ENCODE data around the gene RANBP3.
"Not testable (repeated sequence)": the region's sequence is repeated elsewhere in the genome, so short reads cannot be mapped to it uniquely, and the experiment has no call there.

RANBP3 gene

GRCh38 chr19:5977785-5978605 lies at the start of gene RANBP3:
TSS of gene RANBP3 (minus strand) at chr19:5978140. CDS start at chr19:5978082, 58 bp downstream.
- H3K27me3 ChIP-seq (ENCODE audit: control insufficient read depth, insufficient read depth, low read length) = no peaks in the 10 kb centered on the region
- H3K36me3 ChIP-seq (ENCODE audit: control insufficient read depth, insufficient read depth, low read length) = peaks cover 26% of the 10 kb centered on the region
- peaks cover 12% of the 10 kb centered on the region for H3K4me1 ChIP-seq (ENCODE audit: control insufficient read depth, insufficient read depth, low read length)
- H3K27ac ChIP-seq (ENCODE audit: low read depth, low read length) = peak within 1 kb of the TSS; percentile 96
- H3K9me3 ChIP-seq (ENCODE audit: control insufficient read depth, insufficient read depth, low read depth, low read length) = no peaks in the 10 kb centered on the region
- peak within 1 kb of the TSS; percentile 90 for H3K4me3 ChIP-seq (ENCODE audit: low read depth, low read length)
- H3K9ac ChIP-seq (ENCODE audit: low read length) = peak within 1 kb of the TSS; percentile 88

GRCh38 chr19:6026390-6027227 lies 48.7 kb upstream of the RANBP3 start:
- Histone ChIP-seq H3K36me3 (ENCODE audit: control insufficient read depth, insufficient read depth, low read length) (no peaks in the 10 kb centered on the region), H3K4me1 (ENCODE audit: control insufficient read depth, insufficient read depth, low read length) (peaks cover 7% of the 10 kb centered on the region; the same call in 1 of the 2 replicates), H3K27me3 (ENCODE audit: control insufficient read depth, insufficient read depth, low read length) (peaks cover 9% of the 10 kb centered on the region; the same call in 1 of the 2 replicates)

DNA sequence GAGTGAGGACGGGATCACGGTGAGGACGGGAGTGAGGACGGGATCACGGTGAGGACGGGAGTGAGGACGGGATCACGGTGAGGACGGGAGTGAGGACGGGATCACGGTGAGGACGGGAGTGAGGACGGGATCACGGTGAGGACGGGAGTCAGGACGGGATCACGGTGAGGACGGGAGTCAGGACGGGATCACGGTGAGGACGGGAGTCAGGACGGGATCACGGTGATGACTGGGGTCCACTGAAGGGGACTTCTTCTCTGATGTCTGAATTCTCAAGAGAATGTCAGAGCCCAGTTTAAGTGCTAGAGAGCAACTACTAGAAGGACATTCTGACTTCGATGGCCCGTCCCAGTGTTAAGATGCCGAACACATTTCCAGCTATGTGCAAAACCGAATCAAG lies 46.8 kb upstream of the RANBP3 start:
- not testable (repeated sequence) for H3K27ac ChIP-seq (ENCODE audit: low read depth, low read length); H3K36me3 ChIP-seq (ENCODE audit: control insufficient read depth, insufficient read depth, low read length); H3K27me3 ChIP-seq (ENCODE audit: control insufficient read depth, insufficient read depth, low read length); H3K9ac ChIP-seq (ENCODE audit: low read length); H3K9me3 ChIP-seq (ENCODE audit: control insufficient read depth, insufficient read depth, low read depth, low read length); H3K4me1 ChIP-seq (ENCODE audit: control insufficient read depth, insufficient read depth, low read length); H3K4me3 ChIP-seq (ENCODE audit: low read depth, low read length)

More at GRCh38 chr19:6026390-6027227, 48.7 kb upstream of the RANBP3 start:
- no peak overlapping the region for H3K27ac ChIP-seq (ENCODE audit: low read depth, low read length)
- no peak overlapping the region for H3K9ac ChIP-seq (ENCODE audit: low read length)
- H3K9me3 ChIP-seq (ENCODE audit: control insufficient read depth, insufficient read depth, low read depth, low read length) = no peaks in the 10 kb centered on the region; the same call in 1 of the 2 replicates
- H3K4me3 ChIP-seq (ENCODE audit: low read depth, low read length) = no peak overlapping the region

GRCh38 chr19:6023936-6024335 lies 46.0 kb upstream of the RANBP3 start:
- Histone ChIP-seq H3K27me3 (ENCODE audit: control insufficient read depth, insufficient read depth, low read length) (peaks cover 9% of the 10 kb centered on the region; the same call in 1 of the 2 replicates), H3K36me3 (ENCODE audit: control insufficient read depth, insufficient read depth, low read length) (no peaks in the 10 kb centered on the region), H3K4me1 (ENCODE audit: control insufficient read depth, insufficient read depth, low read length) (peaks cover 7% of the 10 kb centered on the region; the same call in 1 of the 2 replicates), H3K9me3 (ENCODE audit: control insufficient read depth, insufficient read depth, low read depth, low read length) (no peaks in the 10 kb centered on the region), H3K4me3 (ENCODE audit: low read depth, low read length) (no peak overlapping the region), H3K27ac (ENCODE audit: low read depth, low read length) (no peak overlapping the region), H3K9ac (ENCODE audit: low read length) (no peak overlapping the region)

GRCh38 chr19:6023085-6023682 lies 45.2 kb upstream of the RANBP3 start:
- H3K27ac ChIP-seq (ENCODE audit: low read depth, low read length) = no peak overlapping the region
- no peaks in the 10 kb centered on the region for H3K36me3 ChIP-seq (ENCODE audit: control insufficient read depth, insufficient read depth, low read length)
- H3K9ac ChIP-seq (ENCODE audit: low read length) = no peak overlapping the region
- H3K27me3 ChIP-seq (ENCODE audit: control insufficient read depth, insufficient read depth, low read length) = peaks cover 9% of the 10 kb centered on the region; the same call in 1 of the 2 replicates
- peaks cover 7% of the 10 kb centered on the region; the same call in 1 of the 2 replicates for H3K4me1 ChIP-seq (ENCODE audit: control insufficient read depth, insufficient read depth, low read length)
- H3K4me3 ChIP-seq (ENCODE audit: low read depth, low read length) = no peak overlapping the region
- H3K9me3 ChIP-seq (ENCODE audit: control insufficient read depth, insufficient read depth, low read depth, low read length) = no peaks in the 10 kb centered on the region

GRCh38 chr19:6022570-6023064 lies 44.7 kb upstream of the RANBP3 start:
- Histone ChIP-seq H3K27ac (ENCODE audit: low read depth, low read length) (no peak overlapping the region), H3K9ac (ENCODE audit: low read length) (no peak overlapping the region), H3K27me3 (ENCODE audit: control insufficient read depth, insufficient read depth, low read length) (peaks cover 9% of the 10 kb centered on the region; the same call in 1 of the 2 replicates)

DNA sequence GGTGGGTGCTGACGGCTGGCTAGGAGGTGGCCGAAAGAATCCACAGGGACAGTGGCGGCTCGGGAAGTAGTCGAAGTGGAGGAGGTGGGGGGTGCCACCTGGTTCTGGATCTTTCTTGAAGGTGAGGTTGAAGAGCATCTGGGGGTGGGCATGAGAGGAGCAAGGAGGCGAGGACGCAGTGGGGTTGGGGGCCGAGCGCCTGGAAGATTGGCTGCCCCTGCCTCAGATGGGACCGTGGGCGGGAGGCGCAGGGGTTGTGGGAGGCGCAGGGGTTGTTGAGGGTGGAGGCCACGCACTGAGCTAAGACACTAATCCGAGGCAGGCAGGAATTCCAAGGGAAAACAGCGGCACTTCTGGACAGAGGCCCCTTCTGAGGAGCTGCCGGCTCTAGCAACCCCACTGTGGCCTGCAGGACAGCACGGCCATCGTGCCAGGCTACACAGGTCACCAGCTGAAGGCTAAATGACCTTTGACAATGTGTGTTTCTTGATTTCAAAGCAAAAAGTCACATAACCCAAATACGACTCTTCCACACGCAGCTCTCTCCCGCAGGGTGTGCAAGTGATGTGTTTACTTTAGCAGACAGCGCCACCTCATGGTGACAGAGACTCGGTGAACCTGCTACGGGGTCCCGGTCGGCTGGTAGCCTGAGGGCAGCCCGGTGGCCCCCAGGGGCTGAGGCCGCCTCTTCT lies 44.1 kb upstream of the RANBP3 start:
- peaks cover 7% of the 10 kb centered on the region; the same call in 1 of the 2 replicates for H3K4me1 ChIP-seq (ENCODE audit: control insufficient read depth, insufficient read depth, low read length)
- H3K36me3 ChIP-seq (ENCODE audit: control insufficient read depth, insufficient read depth, low read length) = no peaks in the 10 kb centered on the region
- no peak overlapping the region for H3K27ac ChIP-seq (ENCODE audit: low read depth, low read length)
- no peak overlapping the region for H3K4me3 ChIP-seq (ENCODE audit: low read depth, low read length)
- H3K9ac ChIP-seq (ENCODE audit: low read length) = no peak overlapping the region
- no peaks in the 10 kb centered on the region for H3K9me3 ChIP-seq (ENCODE audit: control insufficient read depth, insufficient read depth, low read depth, low read length)
- H3K27me3 ChIP-seq (ENCODE audit: control insufficient read depth, insufficient read depth, low read length) = peaks cover 9% of the 10 kb centered on the region; the same call in 1 of the 2 replicates

More at GRCh38 chr19:6022570-6023064, 44.7 kb upstream of the RANBP3 start:
- H3K36me3 ChIP-seq (ENCODE audit: control insufficient read depth, insufficient read depth, low read length) = no peaks in the 10 kb centered on the region
- H3K4me1 ChIP-seq (ENCODE audit: control insufficient read depth, insufficient read depth, low read length) = peaks cover 7% of the 10 kb centered on the region; the same call in 1 of the 2 replicates
- no peak overlapping the region for H3K4me3 ChIP-seq (ENCODE audit: low read depth, low read length)
- H3K9me3 ChIP-seq (ENCODE audit: control insufficient read depth, insufficient read depth, low read depth, low read length) = no peaks in the 10 kb centered on the region

DNA sequence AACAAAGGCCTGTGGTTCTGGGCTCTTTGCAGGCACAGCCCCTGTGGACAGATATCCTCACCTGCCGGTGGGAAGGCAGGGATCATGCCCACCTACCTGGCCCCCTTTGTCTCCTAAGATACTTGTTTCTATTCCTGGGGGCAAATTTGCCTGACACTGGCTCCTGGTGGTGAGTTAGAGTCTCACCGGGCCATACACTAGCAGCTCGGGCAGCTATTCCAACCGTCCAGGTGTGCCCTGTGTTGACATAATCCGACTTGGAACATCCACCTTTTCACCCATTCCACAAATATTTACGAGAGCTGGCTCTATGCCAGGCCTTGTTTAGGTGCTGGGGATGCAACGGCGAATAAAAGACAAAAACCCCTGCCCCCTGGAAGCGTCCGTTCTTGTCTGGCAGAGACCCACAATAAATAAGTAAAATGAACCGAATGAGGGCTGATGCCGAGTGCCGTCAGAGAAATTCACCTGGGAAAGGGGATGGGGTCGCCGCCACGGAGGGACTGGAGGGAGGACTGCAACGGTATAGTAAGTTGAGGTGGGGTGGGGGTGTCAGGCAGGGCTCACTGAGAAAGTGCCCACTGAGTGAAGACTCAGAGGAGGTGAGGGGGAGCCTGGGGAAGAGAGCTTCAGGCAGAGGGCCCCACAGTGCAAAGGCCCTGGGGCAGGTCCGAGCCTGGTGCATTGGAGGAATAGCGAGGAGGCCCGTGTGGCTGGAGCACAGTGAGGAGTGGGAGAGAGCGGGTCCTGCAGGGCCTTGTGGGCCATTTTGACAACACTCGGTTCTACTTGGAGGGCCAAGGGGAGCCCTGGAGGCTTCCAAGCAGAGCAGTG lies 43.2 kb upstream of the RANBP3 start:
- Histone ChIP-seq H3K27me3 (ENCODE audit: control insufficient read depth, insufficient read depth, low read length) (peaks cover 9% of the 10 kb centered on the region; the same call in 1 of the 2 replicates), H3K9me3 (ENCODE audit: control insufficient read depth, insufficient read depth, low read depth, low read length) (no peaks in the 10 kb centered on the region), H3K4me1 (ENCODE audit: control insufficient read depth, insufficient read depth, low read length) (peaks cover 7% of the 10 kb centered on the region; the same call in 1 of the 2 replicates), H3K27ac (ENCODE audit: low read depth, low read length) (no peak overlapping the region), H3K4me3 (ENCODE audit: low read depth, low read length) (no peak overlapping the region), H3K9ac (ENCODE audit: low read length) (no peak overlapping the region), H3K36me3 (ENCODE audit: control insufficient read depth, insufficient read depth, low read length) (no peaks in the 10 kb centered on the region)

- Histone ChIP-seq H3K9ac (ENCODE audit: low read length) (no peak overlapping the region), H3K27me3 (ENCODE audit: control insufficient read depth, insufficient read depth, low read length) (peaks cover 9% of the 10 kb centered on the region; the same call in 1 of the 2 replicates), H3K27ac (ENCODE audit: low read depth, low read length) (no peak overlapping the region), H3K36me3 (ENCODE audit: control insufficient read depth, insufficient read depth, low read length) (no peaks in the 10 kb centered on the region), H3K4me1 (ENCODE audit: control insufficient read depth, insufficient read depth, low read length) (peaks cover 7% of the 10 kb centered on the region; the same call in 1 of the 2 replicates), H3K4me3 (ENCODE audit: low read depth, low read length) (no peak overlapping the region), H3K9me3 (ENCODE audit: control insufficient read depth, insufficient read depth, low read depth, low read length) (no peaks in the 10 kb centered on the region)
Observed at GRCh38 chr19:6020166-6020882, 42.4 kb upstream of the RANBP3 start.
